ENCODE results near the gene DHFR.
A peak's percentile ranks its signal among the peaks of the same experiment; 100 is the strongest.

DHFR gene

DNA sequence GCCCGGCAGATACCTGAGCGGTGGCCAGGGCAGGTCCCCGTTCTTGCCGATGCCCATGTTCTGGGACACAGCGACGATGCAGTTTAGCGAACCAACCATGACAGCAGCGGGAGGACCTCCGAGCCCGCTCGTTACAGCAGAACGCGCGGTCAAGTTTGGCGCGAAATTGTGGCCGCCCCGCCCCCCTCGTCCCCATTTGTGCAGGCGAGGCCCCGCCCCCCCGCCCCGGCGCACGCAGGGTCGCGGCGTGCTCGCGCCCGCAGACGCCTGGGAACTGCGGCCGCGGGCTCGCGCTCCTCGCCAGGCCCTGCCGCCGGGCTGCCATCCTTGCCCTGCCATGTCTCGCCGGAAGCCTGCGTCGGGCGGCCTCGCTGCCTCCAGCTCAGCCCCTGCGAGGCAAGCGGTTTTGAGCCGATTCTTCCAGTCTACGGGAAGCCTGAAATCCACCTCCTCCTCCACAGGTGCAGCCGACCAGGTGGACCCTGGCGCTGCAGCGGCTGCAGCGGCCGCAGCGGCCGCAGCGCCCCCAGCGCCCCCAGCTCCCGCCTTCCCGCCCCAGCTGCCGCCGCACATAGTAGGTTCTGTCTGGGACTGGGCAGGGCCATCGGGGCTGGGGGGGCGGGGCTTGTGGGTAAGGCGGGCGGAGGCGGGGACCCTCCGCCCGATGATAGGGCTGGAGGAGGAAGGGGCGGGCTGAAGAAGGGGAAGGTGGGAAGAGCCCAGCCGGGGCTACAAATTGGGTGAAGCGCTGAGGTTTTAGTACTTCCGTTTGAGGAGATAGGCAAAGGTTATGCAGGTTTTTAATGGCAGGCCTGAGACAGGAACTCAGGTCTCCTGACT lies at the start of gene DHFR, which contains the start of gene MSH3:
TSS of gene DHFR (minus strand) at position 593 of the 840 bp plus-strand sequence. CDS start at position 99, 494 bp downstream.
TSS of gene MSH3 (plus strand) at position 262 of the 840 bp plus-strand sequence. CDS start at position 338, 76 bp downstream.
- TF ChIP-seq, protein P1, sequence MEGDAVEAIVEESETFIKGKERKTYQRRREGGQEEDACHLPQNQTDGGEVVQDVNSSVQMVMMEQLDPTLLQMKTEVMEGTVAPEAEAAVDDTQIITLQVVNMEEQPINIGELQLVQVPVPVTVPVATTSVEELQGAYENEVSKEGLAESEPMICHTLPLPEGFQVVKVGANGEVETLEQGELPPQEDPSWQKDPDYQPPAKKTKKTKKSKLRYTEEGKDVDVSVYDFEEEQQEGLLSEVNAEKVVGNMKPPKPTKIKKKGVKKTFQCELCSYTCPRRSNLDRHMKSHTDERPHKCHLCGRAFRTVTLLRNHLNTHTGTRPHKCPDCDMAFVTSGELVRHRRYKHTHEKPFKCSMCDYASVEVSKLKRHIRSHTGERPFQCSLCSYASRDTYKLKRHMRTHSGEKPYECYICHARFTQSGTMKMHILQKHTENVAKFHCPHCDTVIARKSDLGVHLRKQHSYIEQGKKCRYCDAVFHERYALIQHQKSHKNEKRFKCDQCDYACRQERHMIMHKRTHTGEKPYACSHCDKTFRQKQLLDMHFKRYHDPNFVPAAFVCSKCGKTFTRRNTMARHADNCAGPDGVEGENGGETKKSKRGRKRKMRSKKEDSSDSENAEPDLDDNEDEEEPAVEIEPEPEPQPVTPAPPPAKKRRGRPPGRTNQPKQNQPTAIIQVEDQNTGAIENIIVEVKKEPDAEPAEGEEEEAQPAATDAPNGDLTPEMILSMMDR (IDR thresholded peaks at IDR 0.05; ENCODE audit: insufficient read depth, missing control alignments) = no peak
- FAIRE-seq (no peak), DNase-seq (ENCODE audit: insufficient read length, low spot score) (peak; percentile 55)

DNA sequence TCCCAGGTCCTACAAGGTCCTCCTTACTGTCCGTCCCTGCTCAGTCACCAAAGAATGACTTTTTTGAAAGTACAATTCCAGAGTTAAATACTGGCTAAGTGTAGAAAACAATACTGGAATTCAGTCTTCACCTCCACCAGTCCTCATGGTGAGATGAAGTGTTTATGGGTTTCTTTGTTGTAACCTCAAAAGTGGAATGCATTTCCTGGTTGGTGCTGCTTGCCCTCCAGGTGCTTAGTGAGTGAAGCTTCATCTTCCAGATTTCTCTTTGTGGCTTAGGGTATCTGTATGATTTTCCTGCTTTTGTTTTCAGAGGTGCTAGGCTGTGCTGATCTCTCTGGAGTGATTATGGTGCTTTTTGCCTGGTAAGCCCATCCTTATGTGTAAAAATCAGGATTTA lies 49.4 kb upstream of the DHFR start:
- DNase-seq (ENCODE audit: insufficient read length, low spot score) = no peak
- TF ChIP-seq, protein P1 (IDR thresholded peaks at IDR 0.05; ENCODE audit: insufficient read depth, missing control alignments) = no peak
- no peak for FAIRE-seq

DNA sequence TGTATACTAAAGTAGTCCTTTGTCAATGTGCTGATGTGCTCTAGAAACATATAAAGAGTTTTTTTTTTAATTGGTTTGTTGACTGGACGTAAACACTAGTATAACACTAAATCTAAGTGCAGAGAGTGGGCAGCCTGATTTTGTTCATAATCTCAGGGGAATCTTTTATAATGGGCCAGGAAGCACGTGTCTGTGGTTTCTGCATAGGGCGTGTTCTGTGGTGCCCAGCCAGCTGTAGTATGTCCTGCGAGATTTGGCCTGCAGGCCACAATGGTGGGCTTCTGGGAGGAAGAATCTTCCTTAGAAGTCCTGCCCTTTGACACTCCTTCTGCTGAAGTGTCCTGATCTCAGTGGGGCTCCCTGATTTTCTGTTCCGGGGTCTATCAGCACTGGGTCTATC lies 49.0 kb upstream of the DHFR start:
- DNase-seq (ENCODE audit: insufficient read length, low spot score) (no peak), FAIRE-seq (no peak)
- TF ChIP-seq, protein P1 (IDR thresholded peaks at IDR 0.05; ENCODE audit: insufficient read depth, missing control alignments) = no peak

DNA sequence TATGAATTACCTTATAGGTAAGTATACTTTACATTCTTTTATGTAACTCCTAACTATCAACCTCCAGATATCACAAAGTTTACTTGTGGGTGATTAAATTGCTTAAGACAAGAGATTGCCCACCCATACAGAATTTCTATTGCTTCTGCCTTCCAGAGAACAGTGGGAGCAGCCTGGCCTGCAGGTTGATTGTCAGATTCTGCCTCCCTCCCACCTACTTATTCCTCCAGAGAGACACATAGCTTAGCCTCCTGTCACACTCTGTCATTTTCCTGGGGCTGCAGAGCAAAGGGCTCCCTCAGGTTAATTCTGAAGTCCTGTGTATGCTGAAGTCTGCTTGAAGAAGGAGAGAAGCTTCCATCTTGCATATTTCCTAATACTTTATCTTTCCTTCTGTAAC lies 48.5 kb upstream of the DHFR start:
- TF ChIP-seq, protein P1 (IDR thresholded peaks at IDR 0.05; ENCODE audit: insufficient read depth, missing control alignments) = no peak
- no peak for DNase-seq (ENCODE audit: insufficient read length, low spot score)
- FAIRE-seq = no peak

DNA sequence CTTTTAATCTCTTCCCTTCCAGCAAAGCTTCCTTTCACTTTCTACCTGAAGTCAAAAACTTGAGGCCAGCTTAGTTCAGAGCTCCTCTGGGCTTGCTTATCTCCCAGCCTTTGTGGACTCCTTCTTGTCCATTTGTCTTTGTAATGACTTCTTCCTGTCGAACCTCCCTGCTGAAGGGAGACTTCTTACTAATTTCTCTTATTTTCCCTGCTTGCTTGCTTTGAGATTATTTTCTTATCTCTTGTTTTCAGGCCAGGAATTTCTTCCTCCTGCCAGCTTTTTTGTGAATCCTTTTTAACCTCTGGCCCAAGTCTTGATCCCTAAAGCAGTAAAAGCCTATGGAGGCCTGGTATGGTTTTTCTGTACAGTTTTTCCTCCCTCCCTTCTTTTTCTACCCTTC lies 46.8 kb upstream of the DHFR start:
- no peak for DNase-seq (ENCODE audit: insufficient read length, low spot score)
- no peak for FAIRE-seq
- TF ChIP-seq, protein P1 (IDR thresholded peaks at IDR 0.05; ENCODE audit: insufficient read depth, missing control alignments) = no peak

DNA sequence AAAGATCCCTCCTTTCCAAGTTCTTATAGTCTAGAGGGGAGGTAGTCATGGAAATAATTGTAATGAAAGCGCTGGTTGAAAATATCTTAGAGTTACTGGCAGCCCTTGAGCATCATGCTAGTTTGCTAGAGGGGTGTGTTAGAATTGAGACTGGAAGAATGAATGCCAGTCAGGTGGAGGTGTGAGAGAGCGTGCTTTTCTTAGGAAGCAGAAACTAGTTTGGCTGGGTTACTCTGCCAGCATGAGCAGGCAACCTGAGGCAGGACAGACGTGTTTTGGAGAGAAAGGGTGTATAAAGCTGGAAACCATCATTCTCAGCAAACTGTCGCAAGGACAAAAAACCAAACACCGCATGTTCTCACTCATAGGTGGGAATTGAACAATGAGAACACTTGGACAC lies 43.6 kb upstream of the DHFR start:
- DNase-seq (ENCODE audit: insufficient read length, low spot score) (no peak), FAIRE-seq (no peak)
- TF ChIP-seq, protein P1 (IDR thresholded peaks at IDR 0.05; ENCODE audit: insufficient read depth, missing control alignments) = no peak

DNA sequence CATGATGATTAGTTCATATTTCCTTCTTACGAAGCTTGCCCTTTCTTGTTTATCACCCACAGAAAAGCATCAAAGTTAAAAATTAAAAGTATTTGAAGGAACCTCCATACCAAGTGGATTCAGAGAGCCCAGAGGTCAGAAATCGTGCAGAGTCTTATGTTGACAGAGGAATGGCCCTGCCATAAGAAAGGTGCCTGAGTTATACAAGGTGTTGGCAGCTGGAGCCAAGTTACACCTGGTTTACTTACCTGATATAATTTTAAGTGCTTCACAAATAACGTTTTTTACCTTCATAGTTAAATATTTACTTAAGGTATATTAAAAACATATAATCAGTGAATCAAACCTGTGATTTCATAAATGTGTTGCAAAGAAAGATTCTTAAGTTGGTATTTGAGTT lies 42.3 kb upstream of the DHFR start:
- DNase-seq (ENCODE audit: insufficient read length, low spot score) = no peak
- TF ChIP-seq, protein P1 (IDR thresholded peaks at IDR 0.05; ENCODE audit: insufficient read depth, missing control alignments) = no peak
- FAIRE-seq = no peak

All from D721Med (cell line).